Measurements from ENCODE around the gene RFFL.

Gene RFFL

DNA sequence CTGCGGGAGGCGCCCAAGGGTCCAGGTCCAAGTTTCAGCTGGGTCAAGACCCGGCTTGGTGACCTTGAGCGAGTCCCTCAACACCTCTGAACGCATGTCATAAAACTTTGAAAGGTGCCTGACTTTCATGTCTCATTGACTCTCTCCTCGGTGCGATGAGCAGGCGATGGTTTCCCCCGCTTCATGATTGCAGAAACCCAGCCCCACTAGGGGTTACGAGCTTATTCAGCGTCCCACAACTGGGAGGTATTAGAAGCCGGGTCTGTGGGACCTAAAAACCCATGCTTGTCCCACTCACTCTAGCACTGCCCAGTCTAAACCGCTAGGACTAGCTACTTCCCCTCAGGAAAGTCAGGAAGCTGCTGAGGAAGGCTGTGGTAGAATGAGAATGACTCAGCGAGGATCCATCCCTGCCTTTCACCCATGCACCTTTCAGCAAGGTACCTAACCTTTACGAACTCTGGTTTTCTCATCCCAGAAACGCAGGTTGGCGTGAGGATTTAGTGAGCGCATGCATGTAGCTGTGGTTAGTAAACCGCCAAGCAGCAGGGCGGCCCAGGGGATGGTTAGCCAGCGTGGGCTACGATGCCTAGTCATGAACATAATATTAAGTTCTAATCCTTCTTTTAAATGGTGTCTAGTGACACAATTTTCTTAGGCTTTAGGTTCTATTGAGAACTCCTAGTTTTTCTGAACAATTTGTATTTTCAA lies 26.2 kb upstream of the RFFL start:
- Histone ChIP-seq H3K9ac (ENCODE audit: low read length) (peak overlapping the region; percentile 78), H3K36me3 (ENCODE audit: control insufficient read depth, insufficient read depth, low read length) (no peaks in the 10 kb centered on the region), H3K9me3 (ENCODE audit: control insufficient read depth, insufficient read depth, low read depth, low read length) (no peaks in the 10 kb centered on the region), H3K27ac (ENCODE audit: low read depth, low read length) (peak overlapping the region; percentile 5; the same call in 1 of the 2 replicates), H3K4me3 (ENCODE audit: low read depth, low read length) (peak overlapping the region; percentile 61), H3K4me1 (ENCODE audit: control insufficient read depth, insufficient read depth, low read length) (peaks cover 41% of the 10 kb centered on the region), H3K27me3 (ENCODE audit: control insufficient read depth, insufficient read depth, low read length) (no peaks in the 10 kb centered on the region)

DNA sequence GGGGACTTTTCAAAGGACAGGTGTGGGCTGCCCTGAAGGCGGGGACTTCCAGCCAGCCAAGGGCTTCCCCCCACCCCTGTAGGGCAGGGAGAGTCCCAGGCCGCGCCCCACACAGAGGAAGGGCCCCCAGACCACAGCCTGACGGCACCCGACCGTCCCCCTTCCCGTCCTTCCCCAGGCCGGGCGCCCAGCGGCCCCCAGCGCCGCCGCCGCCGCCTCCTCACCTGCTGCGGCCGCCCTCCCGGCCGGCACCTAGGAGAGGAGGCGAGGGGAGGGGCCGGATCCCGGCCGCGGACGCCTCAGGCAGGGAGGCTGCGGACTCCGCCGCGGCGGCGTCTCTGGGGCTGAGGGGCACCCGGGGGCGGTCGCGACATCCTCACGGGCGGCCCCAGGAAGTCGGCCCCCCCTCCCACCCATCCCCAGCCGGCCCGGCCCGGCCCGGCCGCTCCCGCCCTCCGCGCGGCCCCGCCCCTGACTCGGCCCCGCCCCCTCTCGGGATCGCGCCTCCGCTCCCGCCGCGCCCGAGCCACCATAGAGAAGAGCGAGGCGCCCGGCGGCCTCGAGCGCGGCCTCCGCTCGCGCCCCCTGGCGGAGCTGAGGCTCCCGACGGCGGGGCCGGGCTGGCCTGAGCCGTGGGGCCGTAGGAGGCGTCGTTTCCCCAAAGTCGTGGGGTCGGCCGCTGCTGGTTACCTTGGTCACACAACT lies 25.5 kb upstream of the RFFL start:
- peak overlapping the region; percentile 78 for H3K9ac ChIP-seq (ENCODE audit: low read length)
- H3K4me3 ChIP-seq (ENCODE audit: low read depth, low read length), result peak overlapping the region; percentile 74
- no peaks in the 10 kb centered on the region for H3K27me3 ChIP-seq (ENCODE audit: control insufficient read depth, insufficient read depth, low read length)
- peaks cover 41% of the 10 kb centered on the region for H3K4me1 ChIP-seq (ENCODE audit: control insufficient read depth, insufficient read depth, low read length)
- H3K9me3 ChIP-seq (ENCODE audit: control insufficient read depth, insufficient read depth, low read depth, low read length), result no peaks in the 10 kb centered on the region
- H3K36me3 ChIP-seq (ENCODE audit: control insufficient read depth, insufficient read depth, low read length), result no peaks in the 10 kb centered on the region
- peak overlapping the region; percentile 35; the same call in 1 of the 2 replicates for H3K27ac ChIP-seq (ENCODE audit: low read depth, low read length)

DNA sequence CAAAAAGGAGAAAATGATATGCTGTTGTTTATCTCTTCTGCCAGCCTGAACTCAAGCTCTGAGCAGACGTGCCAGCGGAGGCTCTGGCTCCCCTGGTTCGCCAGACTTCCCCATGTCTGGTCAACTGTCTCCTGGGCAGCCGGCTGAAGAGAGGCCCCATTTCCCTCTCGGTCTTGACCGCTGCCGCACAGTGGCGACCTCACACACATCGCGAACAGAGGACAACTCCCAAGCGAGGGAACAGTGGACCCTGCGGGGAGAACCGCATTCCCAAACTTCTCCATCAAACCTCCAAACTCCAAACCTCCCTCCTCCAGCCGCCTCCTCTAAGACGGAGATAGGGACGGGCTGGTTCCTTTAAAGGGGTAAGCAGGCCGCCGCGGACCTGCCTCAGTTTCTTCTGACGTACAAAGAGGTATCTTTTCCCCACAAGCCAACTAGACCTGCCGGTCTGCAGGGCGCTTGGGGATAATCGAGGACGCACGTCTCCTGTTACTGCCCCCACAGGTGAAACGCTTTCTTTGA lies 24.9 kb upstream of the RFFL start:
- Histone ChIP-seq H3K4me1 (ENCODE audit: control insufficient read depth, insufficient read depth, low read length) (peaks cover 41% of the 10 kb centered on the region), H3K36me3 (ENCODE audit: control insufficient read depth, insufficient read depth, low read length) (no peaks in the 10 kb centered on the region), H3K4me3 (ENCODE audit: low read depth, low read length) (peak overlapping the region; percentile 74), H3K9me3 (ENCODE audit: control insufficient read depth, insufficient read depth, low read depth, low read length) (no peaks in the 10 kb centered on the region), H3K27me3 (ENCODE audit: control insufficient read depth, insufficient read depth, low read length) (no peaks in the 10 kb centered on the region), H3K9ac (ENCODE audit: low read length) (peak overlapping the region; percentile 72), H3K27ac (ENCODE audit: low read depth, low read length) (peak overlapping the region; percentile 35; the same call in 1 of the 2 replicates)

DNA sequence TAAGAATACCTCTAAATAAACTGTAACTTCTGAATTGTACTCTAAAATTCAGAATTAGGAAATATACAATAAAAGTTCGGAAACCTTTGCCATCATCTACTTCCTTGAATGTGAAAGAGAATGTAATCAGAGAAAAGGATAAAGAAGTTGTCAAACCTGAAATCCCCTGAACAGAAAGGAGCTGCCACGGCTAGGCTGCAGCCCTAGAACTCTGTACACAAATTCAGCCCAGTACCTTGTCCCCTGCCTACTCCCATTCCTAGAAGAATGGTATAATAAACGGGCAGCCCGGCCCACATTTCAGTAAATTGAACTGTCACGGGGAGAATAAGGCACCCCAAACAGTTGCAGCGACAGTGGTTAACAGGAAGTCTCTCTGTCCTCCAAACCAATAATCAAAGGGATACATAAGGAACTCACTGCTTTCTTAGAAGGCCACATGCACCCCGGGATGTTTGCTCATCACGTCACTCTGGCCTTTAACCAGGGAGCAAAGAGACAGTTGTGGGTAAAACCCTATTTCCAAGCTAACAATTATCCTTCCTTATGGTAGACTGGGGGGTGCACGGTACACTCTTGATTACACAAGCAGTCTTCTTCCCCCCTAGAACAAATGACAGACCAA lies 24.3 kb upstream of the RFFL start:
- Histone ChIP-seq H3K36me3 (ENCODE audit: control insufficient read depth, insufficient read depth, low read length) (no peaks in the 10 kb centered on the region), H3K27me3 (ENCODE audit: control insufficient read depth, insufficient read depth, low read length) (no peaks in the 10 kb centered on the region), H3K9ac (ENCODE audit: low read length) (peak overlapping the region; percentile 72), H3K4me3 (ENCODE audit: low read depth, low read length) (peak overlapping the region; percentile 74), H3K4me1 (ENCODE audit: control insufficient read depth, insufficient read depth, low read length) (peaks cover 46% of the 10 kb centered on the region), H3K27ac (ENCODE audit: low read depth, low read length) (no peak overlapping the region), H3K9me3 (ENCODE audit: control insufficient read depth, insufficient read depth, low read depth, low read length) (no peaks in the 10 kb centered on the region)

DNA sequence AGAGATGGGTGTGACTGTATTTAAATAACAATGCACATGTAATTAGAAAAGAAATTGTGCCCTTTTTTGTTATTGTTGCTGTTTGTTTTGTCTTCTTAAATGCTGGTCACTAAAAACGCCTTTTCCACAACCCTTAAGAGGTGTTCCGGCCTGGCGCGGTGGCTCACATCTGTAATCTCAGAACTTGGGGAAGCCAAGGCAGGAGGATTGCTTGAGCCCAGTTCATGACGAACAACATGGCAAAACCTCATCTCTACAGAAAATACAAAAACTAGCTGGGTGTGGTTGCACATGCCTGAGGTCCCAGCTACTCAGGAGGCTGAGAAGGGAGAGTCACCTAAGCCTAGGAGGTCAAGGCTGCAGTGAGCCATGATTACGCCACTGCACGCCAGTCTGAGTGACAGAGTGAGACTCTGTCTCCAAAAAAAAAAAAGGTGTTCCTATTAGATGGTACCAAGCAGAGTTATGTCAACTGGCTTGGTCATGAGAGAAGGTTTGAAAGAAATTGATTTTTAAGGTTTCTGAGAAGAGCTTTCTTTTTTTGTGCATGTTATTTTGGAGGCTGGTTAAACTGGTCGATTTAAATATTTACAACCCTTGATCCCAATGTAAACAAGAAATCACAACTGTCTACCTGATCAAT lies 23.5 kb upstream of the RFFL start:
- Histone ChIP-seq H3K9me3 (ENCODE audit: control insufficient read depth, insufficient read depth, low read depth, low read length) (no peaks in the 10 kb centered on the region), H3K9ac (ENCODE audit: low read length) (peak overlapping the region; percentile 45), H3K4me1 (ENCODE audit: control insufficient read depth, insufficient read depth, low read length) (peaks cover 54% of the 10 kb centered on the region), H3K4me3 (ENCODE audit: low read depth, low read length) (peak overlapping the region; percentile 42), H3K36me3 (ENCODE audit: control insufficient read depth, insufficient read depth, low read length) (no peaks in the 10 kb centered on the region), H3K27ac (ENCODE audit: low read depth, low read length) (no peak overlapping the region), H3K27me3 (ENCODE audit: control insufficient read depth, insufficient read depth, low read length) (no peaks in the 10 kb centered on the region)

DNA sequence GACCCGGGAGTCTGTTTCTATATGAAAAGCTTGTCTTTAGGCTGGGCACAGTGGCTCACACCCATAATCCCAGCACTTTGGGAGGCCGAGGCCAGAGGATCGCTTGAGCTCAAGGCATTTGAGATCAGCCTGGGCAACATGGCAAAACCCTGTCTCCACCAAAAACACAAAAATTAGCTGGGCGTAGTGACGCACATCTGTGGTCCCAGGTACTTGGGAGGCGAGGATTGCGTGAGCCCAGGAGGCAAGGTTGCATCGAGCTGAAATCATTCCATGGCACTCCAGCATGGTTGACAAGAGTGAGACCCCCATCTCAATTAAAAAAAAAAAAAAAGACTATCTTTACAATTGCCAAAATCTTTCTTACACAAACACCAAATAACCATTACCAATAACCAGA lies 22.7 kb upstream of the RFFL start:
- H3K36me3 ChIP-seq (ENCODE audit: control insufficient read depth, insufficient read depth, low read length), result no peaks in the 10 kb centered on the region
- no peak overlapping the region for H3K27ac ChIP-seq (ENCODE audit: low read depth, low read length)
- peaks cover 59% of the 10 kb centered on the region for H3K4me1 ChIP-seq (ENCODE audit: control insufficient read depth, insufficient read depth, low read length)
- H3K27me3 ChIP-seq (ENCODE audit: control insufficient read depth, insufficient read depth, low read length), result no peaks in the 10 kb centered on the region
- H3K4me3 ChIP-seq (ENCODE audit: low read depth, low read length), result no peak overlapping the region
- H3K9me3 ChIP-seq (ENCODE audit: control insufficient read depth, insufficient read depth, low read depth, low read length), result no peaks in the 10 kb centered on the region
- no peak overlapping the region for H3K9ac ChIP-seq (ENCODE audit: low read length)

DNA sequence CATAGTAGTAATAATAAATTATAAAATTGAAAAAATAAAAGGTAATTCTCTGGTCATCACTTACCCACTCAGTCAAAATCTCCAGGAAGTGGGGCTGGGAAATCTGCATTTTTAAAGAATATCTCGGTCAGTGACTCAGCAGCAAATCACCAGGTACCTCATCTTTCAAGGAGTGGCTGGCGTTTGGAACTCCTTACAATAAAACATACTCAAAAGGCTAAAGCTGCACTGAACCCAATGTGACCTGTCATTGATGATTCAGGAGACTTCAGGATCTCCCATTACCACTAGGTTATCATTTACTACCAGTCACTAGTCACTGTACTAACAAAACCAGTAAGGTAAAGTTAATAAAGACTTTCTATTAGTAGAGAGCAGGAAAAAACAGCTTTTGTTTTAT lies 21.5 kb upstream of the RFFL start:
- H3K4me3 ChIP-seq (ENCODE audit: low read depth, low read length), result no peak overlapping the region
- H3K4me1 ChIP-seq (ENCODE audit: control insufficient read depth, insufficient read depth, low read length), result peaks cover 70% of the 10 kb centered on the region

DNA sequence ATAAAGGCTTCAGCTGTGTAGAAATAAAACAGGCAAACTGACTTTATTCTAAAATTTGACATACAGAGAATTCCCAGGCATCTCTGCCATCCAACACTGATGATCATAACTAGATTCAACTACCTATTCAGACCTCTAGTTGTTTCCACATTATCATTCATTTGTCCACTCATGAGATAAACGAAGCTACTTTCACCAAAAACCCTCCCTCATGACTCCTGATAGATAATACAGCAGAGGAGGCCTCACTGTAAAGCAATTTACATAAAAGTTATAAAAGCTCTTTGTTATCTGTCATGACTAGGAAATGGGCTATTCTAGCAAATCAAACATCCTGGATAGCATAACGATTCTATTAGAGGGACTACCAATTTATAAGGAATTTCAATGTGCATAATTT lies 19.6 kb upstream of the RFFL start:
- Histone ChIP-seq H3K9me3 (ENCODE audit: control insufficient read depth, insufficient read depth, low read depth, low read length) (no peaks in the 10 kb centered on the region), H3K4me3 (ENCODE audit: low read depth, low read length) (no peak overlapping the region), H3K27me3 (ENCODE audit: control insufficient read depth, insufficient read depth, low read length) (no peaks in the 10 kb centered on the region), H3K36me3 (ENCODE audit: control insufficient read depth, insufficient read depth, low read length) (no peaks in the 10 kb centered on the region), H3K9ac (ENCODE audit: low read length) (no peak overlapping the region), H3K4me1 (ENCODE audit: control insufficient read depth, insufficient read depth, low read length) (peaks cover 62% of the 10 kb centered on the region), H3K27ac (ENCODE audit: low read depth, low read length) (no peak overlapping the region)

More for the DNA sequence above, 21.5 kb upstream of the RFFL start:
- Histone ChIP-seq H3K36me3 (ENCODE audit: control insufficient read depth, insufficient read depth, low read length) (no peaks in the 10 kb centered on the region), H3K27ac (ENCODE audit: low read depth, low read length) (no peak overlapping the region), H3K27me3 (ENCODE audit: control insufficient read depth, insufficient read depth, low read length) (no peaks in the 10 kb centered on the region), H3K9ac (ENCODE audit: low read length) (peak overlapping the region; percentile 4), H3K9me3 (ENCODE audit: control insufficient read depth, insufficient read depth, low read depth, low read length) (no peaks in the 10 kb centered on the region)

DNA sequence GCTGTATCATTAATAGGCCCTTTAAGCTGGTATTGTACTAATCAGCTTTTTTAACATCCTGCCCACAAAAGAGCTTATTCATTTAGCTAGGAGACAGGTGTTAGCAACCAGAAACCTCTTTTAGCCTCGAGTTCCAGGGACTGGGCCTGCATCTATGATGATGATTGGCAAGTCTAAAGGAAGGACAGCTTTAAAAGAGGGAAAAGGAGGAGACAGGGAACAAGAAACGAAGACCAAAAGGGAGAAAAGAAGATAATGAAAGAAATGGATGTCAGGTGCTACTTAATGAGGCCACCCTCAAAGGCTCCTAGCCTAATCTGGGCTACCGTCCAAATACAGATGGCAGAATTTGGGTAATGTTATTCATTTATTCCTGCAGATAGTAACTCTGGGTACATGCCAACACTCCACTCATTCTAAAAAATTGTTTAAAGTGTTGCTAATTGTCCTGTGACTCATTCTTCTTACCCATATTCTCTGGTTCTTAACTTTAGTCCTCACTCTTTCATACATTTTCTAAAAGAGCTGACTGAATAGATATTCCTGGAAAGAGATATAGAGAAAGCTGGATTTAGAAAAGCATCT lies 18.7 kb upstream of the RFFL start:
- no peaks in the 10 kb centered on the region for H3K9me3 ChIP-seq (ENCODE audit: control insufficient read depth, insufficient read depth, low read depth, low read length)
- no peak overlapping the region for H3K9ac ChIP-seq (ENCODE audit: low read length)
- peaks cover 53% of the 10 kb centered on the region for H3K4me1 ChIP-seq (ENCODE audit: control insufficient read depth, insufficient read depth, low read length)
- H3K4me3 ChIP-seq (ENCODE audit: low read depth, low read length), result no peak overlapping the region
- H3K27me3 ChIP-seq (ENCODE audit: control insufficient read depth, insufficient read depth, low read length), result no peaks in the 10 kb centered on the region
- no peak overlapping the region for H3K27ac ChIP-seq (ENCODE audit: low read depth, low read length)
- no peaks in the 10 kb centered on the region for H3K36me3 ChIP-seq (ENCODE audit: control insufficient read depth, insufficient read depth, low read length)

DNA sequence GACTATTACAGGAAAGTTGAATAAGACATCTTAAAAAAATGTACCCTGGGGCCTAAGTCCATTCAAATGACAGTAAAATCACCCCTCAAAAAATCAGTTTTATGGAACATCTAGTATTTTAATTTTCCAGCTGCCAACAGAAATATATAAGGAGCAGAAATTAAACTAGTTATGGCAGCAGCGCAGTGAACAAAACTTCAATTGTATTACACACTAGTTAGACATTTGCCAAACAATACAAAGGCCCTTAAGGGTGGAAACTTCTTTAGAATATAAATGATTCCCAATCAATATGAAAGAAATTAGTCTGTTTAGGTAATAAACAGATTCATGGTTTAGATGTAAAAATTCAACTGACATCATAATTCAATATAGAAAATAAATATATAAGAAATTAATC lies 18.1 kb upstream of the RFFL start:
- H3K27ac ChIP-seq (ENCODE audit: low read depth, low read length), result no peak overlapping the region
- H3K9ac ChIP-seq (ENCODE audit: low read length), result no peak overlapping the region
- peaks cover 48% of the 10 kb centered on the region for H3K4me1 ChIP-seq (ENCODE audit: control insufficient read depth, insufficient read depth, low read length)
- no peak overlapping the region for H3K4me3 ChIP-seq (ENCODE audit: low read depth, low read length)
- no peaks in the 10 kb centered on the region for H3K9me3 ChIP-seq (ENCODE audit: control insufficient read depth, insufficient read depth, low read depth, low read length)
- no peaks in the 10 kb centered on the region for H3K36me3 ChIP-seq (ENCODE audit: control insufficient read depth, insufficient read depth, low read length)
- no peaks in the 10 kb centered on the region for H3K27me3 ChIP-seq (ENCODE audit: control insufficient read depth, insufficient read depth, low read length)
